HG03378 (cell line): ENCODE data around the gene MAN1A1.
"Not testable (repeated sequence)": the region's sequence is repeated elsewhere in the genome, so short reads cannot be mapped to it uniquely, and the experiment has no call there.

ENCODE experiments used
- ATAC-seq: cut with Tn5 transposase; IDR thresholded peaks from one replicate; pipeline ENCODE4 v1.9.1; 2021; ENCODE audit warnings: mild to moderate bottlenecking, moderate library complexity; ENCODE audit not compliant: unreplicated experiment

Gene MAN1A1

GRCh38 chr6:119174085-119174445 is 175.5 kb downstream of the MAN1A1 start:
- no peak for ATAC-seq

- no peak for ATAC-seq
Measured at GRCh38 chr6:119173249-119174084, 176.1 kb downstream of the MAN1A1 start.

- ATAC-seq = no peak
Measured at GRCh38 chr6:119172824-119173223, 176.7 kb downstream of the MAN1A1 start.

- no peak for ATAC-seq
Measured at GRCh38 chr6:119171864-119172588, 177.5 kb downstream of the MAN1A1 start.

- no peak for ATAC-seq
Measured at GRCh38 chr6:119171088-119171841, 178.3 kb downstream of the MAN1A1 start.

GRCh38 chr6:119170447-119171087 is 179.0 kb downstream of the MAN1A1 start:
- no peak for ATAC-seq

- no peak for ATAC-seq
Measured at GRCh38 chr6:119170103-119170446, 179.5 kb downstream of the MAN1A1 start.

GRCh38 chr6:119169355-119169754 is 180.2 kb downstream of the MAN1A1 start:
- ATAC-seq = not testable (repeated sequence)

- no peak for ATAC-seq
Measured at GRCh38 chr6:119166024-119166784, 183.4 kb downstream of the MAN1A1 start.

- ATAC-seq = no peak
Measured at GRCh38 chr6:119163006-119163405, 186.6 kb downstream of the MAN1A1 start.

- ATAC-seq = peak; percentile 82
Measured at GRCh38 chr6:119162134-119162775, 187.3 kb downstream of the MAN1A1 start.

- ATAC-seq = no peak
Measured at GRCh38 chr6:119161438-119161837, 188.1 kb downstream of the MAN1A1 start.

GRCh38 chr6:119160911-119161310 is 188.7 kb downstream of the MAN1A1 start:
- no peak for ATAC-seq

GRCh38 chr6:119158057-119158848 is 191.3 kb downstream of the MAN1A1 start:
- ATAC-seq = no peak

- ATAC-seq = no peak
Measured at GRCh38 chr6:119157506-119157815, 192.1 kb downstream of the MAN1A1 start.

GRCh38 chr6:119156757-119157505 is 192.6 kb downstream of the MAN1A1 start:
- ATAC-seq = no peak

- ATAC-seq = not testable (repeated sequence)
Measured at GRCh38 chr6:119156082-119156481, 193.5 kb downstream of the MAN1A1 start.

GRCh38 chr6:119152187-119152586 is 197.4 kb downstream of the MAN1A1 start:
- no peak for ATAC-seq
